WTC11 (cell line): ENCODE data around the gene RTL1.

Experiments used
- ATF1 ChIP-seq: sonication (generic); formaldehyde crosslinking; IDR thresholded peaks from 2 replicates; pipeline ENCODE4 v1.8.1; 2023; ENCODE audit warnings: mild to moderate bottlenecking, moderate library complexity, missing genetic modification reagents
- ELF4 ChIP-seq: sonication (generic); formaldehyde crosslinking; IDR thresholded peaks from 2 replicates; pipeline ENCODE4 v1.8.1; 2022; ENCODE audit warnings: low read depth, mild to moderate bottlenecking, moderate library complexity, missing genetic modification reagents
- FOXK1 ChIP-seq: sonication (generic); formaldehyde crosslinking; IDR thresholded peaks from 2 replicates; pipeline ENCODE4 v1.8.0; 2022; ENCODE audit warnings: mild to moderate bottlenecking, moderate library complexity, missing genetic modification reagents
- FOXP1 ChIP-seq: sonication (generic); formaldehyde crosslinking; IDR thresholded peaks from 2 replicates; pipeline ENCODE4 v1.8.0; 2022; ENCODE audit warnings: missing genetic modification reagents, mild to moderate bottlenecking, moderate library complexity, borderline replicate concordance
- IRF2 ChIP-seq: sonication (generic); formaldehyde crosslinking; IDR thresholded peaks from 2 replicates; pipeline ENCODE4 v1.8.0; 2022; ENCODE audit warnings: low read depth, missing genetic modification reagents, borderline replicate concordance
- NR2C2 ChIP-seq: sonication (generic); formaldehyde crosslinking; IDR thresholded peaks from 2 replicates; pipeline ENCODE4 v1.8.0; 2022; ENCODE audit warnings: mild to moderate bottlenecking, missing genetic modification reagents
- TF ChIP-seq, protein P1 (sequence below): sonication (generic); formaldehyde crosslinking; IDR thresholded peaks from 2 replicates; pipeline ENCODE4 v1.8.0; 2023; ENCODE audit warnings: mild to moderate bottlenecking, missing genetic modification reagents
- TF ChIP-seq, protein P2 (sequence below): sonication (generic); formaldehyde crosslinking; IDR thresholded peaks from 2 replicates; pipeline ENCODE4 v1.8.1; 2023; ENCODE audit warnings: mild to moderate bottlenecking, missing genetic modification reagents, borderline replicate concordance
- TF ChIP-seq, protein P3 (sequence below): fragments of 200-600 bp; IDR thresholded peaks from 2 replicates; pipeline ENCODE4 v1.8.0; 2022; ENCODE audit warnings: antibody characterized with exemption
- TF ChIP-seq, protein P4 (sequence below): sonication (generic); formaldehyde crosslinking; IDR thresholded peaks from 2 replicates; pipeline ENCODE4 v1.8.0; 2022; ENCODE audit warnings: mild to moderate bottlenecking, missing genetic modification reagents
- TF ChIP-seq, protein P5 (sequence below): sonication (generic); formaldehyde crosslinking; conservative IDR thresholded peaks from 2 replicates; pipeline ENCODE4 v1.8.1; 2022; ENCODE audit warnings: mild to moderate bottlenecking, missing genetic modification reagents
- TF ChIP-seq, protein P6 (sequence below): sonication (generic); formaldehyde crosslinking; IDR thresholded peaks from 2 replicates; pipeline ENCODE4 v1.8.0; 2023; ENCODE audit warnings: missing genetic modification reagents, mild to moderate bottlenecking, borderline replicate concordance
- TF ChIP-seq, protein P7 (sequence below): sonication (generic); formaldehyde crosslinking; IDR thresholded peaks from 2 replicates; pipeline ENCODE4 v1.8.1; 2022; ENCODE audit warnings: low read depth, mild to moderate bottlenecking, moderate library complexity, missing genetic modification reagents, borderline replicate concordance

DNA sequence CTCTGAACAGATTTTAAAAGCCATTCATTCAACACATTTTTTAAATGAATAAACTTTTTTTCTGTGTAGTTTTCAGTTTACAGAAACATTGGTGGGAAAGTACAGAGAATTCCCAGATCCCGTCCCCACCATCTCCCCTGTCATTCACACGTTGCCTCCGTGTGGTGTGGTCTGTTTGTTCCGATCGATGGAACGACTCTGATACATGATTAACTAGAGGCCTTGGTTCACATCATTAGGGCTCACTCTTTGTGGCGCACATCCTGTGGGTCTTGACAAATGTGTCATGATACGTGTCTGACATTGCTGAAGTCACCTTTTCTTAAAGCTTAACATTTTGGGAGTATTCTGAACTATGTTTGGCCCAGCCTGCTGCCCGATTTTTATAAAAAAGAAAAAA, 59.1 kb downstream of the RTL1 start:
- no peak for TF ChIP-seq ELF4
- TF ChIP-seq NR2C2, result no peak
- TF ChIP-seq, protein P1, sequence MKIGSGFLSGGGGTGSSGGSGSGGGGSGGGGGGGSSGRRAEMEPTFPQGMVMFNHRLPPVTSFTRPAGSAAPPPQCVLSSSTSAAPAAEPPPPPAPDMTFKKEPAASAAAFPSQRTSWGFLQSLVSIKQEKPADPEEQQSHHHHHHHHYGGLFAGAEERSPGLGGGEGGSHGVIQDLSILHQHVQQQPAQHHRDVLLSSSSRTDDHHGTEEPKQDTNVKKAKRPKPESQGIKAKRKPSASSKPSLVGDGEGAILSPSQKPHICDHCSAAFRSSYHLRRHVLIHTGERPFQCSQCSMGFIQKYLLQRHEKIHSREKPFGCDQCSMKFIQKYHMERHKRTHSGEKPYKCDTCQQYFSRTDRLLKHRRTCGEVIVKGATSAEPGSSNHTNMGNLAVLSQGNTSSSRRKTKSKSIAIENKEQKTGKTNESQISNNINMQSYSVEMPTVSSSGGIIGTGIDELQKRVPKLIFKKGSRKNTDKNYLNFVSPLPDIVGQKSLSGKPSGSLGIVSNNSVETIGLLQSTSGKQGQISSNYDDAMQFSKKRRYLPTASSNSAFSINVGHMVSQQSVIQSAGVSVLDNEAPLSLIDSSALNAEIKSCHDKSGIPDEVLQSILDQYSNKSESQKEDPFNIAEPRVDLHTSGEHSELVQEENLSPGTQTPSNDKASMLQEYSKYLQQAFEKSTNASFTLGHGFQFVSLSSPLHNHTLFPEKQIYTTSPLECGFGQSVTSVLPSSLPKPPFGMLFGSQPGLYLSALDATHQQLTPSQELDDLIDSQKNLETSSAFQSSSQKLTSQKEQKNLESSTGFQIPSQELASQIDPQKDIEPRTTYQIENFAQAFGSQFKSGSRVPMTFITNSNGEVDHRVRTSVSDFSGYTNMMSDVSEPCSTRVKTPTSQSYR (CRISPR knock-in tag), result no peak
- TF ChIP-seq, protein P2, sequence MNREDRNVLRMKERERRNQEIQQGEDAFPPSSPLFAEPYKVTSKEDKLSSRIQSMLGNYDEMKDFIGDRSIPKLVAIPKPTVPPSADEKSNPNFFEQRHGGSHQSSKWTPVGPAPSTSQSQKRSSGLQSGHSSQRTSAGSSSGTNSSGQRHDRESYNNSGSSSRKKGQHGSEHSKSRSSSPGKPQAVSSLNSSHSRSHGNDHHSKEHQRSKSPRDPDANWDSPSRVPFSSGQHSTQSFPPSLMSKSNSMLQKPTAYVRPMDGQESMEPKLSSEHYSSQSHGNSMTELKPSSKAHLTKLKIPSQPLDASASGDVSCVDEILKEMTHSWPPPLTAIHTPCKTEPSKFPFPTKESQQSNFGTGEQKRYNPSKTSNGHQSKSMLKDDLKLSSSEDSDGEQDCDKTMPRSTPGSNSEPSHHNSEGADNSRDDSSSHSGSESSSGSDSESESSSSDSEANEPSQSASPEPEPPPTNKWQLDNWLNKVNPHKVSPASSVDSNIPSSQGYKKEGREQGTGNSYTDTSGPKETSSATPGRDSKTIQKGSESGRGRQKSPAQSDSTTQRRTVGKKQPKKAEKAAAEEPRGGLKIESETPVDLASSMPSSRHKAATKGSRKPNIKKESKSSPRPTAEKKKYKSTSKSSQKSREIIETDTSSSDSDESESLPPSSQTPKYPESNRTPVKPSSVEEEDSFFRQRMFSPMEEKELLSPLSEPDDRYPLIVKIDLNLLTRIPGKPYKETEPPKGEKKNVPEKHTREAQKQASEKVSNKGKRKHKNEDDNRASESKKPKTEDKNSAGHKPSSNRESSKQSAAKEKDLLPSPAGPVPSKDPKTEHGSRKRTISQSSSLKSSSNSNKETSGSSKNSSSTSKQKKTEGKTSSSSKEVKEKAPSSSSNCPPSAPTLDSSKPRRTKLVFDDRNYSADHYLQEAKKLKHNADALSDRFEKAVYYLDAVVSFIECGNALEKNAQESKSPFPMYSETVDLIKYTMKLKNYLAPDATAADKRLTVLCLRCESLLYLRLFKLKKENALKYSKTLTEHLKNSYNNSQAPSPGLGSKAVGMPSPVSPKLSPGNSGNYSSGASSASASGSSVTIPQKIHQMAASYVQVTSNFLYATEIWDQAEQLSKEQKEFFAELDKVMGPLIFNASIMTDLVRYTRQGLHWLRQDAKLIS (CRISPR knock-in tag), result no peak
- no peak for TF ChIP-seq FOXK1 (CRISPR knock-in tag)
- TF ChIP-seq FOXP1 (CRISPR knock-in tag), result no peak
- TF ChIP-seq, protein P3, sequence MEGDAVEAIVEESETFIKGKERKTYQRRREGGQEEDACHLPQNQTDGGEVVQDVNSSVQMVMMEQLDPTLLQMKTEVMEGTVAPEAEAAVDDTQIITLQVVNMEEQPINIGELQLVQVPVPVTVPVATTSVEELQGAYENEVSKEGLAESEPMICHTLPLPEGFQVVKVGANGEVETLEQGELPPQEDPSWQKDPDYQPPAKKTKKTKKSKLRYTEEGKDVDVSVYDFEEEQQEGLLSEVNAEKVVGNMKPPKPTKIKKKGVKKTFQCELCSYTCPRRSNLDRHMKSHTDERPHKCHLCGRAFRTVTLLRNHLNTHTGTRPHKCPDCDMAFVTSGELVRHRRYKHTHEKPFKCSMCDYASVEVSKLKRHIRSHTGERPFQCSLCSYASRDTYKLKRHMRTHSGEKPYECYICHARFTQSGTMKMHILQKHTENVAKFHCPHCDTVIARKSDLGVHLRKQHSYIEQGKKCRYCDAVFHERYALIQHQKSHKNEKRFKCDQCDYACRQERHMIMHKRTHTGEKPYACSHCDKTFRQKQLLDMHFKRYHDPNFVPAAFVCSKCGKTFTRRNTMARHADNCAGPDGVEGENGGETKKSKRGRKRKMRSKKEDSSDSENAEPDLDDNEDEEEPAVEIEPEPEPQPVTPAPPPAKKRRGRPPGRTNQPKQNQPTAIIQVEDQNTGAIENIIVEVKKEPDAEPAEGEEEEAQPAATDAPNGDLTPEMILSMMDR, result no peak
- TF ChIP-seq, protein P4, sequence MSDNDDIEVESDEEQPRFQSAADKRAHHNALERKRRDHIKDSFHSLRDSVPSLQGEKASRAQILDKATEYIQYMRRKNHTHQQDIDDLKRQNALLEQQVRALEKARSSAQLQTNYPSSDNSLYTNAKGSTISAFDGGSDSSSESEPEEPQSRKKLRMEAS (CRISPR knock-in tag), result no peak
- TF ChIP-seq, protein P5, sequence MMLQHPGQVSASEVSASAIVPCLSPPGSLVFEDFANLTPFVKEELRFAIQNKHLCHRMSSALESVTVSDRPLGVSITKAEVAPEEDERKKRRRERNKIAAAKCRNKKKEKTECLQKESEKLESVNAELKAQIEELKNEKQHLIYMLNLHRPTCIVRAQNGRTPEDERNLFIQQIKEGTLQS (CRISPR knock-in tag), result no peak
- TF ChIP-seq, protein P6, sequence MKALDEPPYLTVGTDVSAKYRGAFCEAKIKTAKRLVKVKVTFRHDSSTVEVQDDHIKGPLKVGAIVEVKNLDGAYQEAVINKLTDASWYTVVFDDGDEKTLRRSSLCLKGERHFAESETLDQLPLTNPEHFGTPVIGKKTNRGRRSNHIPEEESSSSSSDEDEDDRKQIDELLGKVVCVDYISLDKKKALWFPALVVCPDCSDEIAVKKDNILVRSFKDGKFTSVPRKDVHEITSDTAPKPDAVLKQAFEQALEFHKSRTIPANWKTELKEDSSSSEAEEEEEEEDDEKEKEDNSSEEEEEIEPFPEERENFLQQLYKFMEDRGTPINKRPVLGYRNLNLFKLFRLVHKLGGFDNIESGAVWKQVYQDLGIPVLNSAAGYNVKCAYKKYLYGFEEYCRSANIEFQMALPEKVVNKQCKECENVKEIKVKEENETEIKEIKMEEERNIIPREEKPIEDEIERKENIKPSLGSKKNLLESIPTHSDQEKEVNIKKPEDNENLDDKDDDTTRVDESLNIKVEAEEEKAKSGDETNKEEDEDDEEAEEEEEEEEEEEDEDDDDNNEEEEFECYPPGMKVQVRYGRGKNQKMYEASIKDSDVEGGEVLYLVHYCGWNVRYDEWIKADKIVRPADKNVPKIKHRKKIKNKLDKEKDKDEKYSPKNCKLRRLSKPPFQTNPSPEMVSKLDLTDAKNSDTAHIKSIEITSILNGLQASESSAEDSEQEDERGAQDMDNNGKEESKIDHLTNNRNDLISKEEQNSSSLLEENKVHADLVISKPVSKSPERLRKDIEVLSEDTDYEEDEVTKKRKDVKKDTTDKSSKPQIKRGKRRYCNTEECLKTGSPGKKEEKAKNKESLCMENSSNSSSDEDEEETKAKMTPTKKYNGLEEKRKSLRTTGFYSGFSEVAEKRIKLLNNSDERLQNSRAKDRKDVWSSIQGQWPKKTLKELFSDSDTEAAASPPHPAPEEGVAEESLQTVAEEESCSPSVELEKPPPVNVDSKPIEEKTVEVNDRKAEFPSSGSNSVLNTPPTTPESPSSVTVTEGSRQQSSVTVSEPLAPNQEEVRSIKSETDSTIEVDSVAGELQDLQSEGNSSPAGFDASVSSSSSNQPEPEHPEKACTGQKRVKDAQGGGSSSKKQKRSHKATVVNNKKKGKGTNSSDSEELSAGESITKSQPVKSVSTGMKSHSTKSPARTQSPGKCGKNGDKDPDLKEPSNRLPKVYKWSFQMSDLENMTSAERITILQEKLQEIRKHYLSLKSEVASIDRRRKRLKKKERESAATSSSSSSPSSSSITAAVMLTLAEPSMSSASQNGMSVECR (CRISPR knock-in tag), result no peak
- TF ChIP-seq IRF2 (CRISPR knock-in tag), result no peak
- TF ChIP-seq ATF1 (CRISPR knock-in tag), result no peak
- TF ChIP-seq, protein P7, sequence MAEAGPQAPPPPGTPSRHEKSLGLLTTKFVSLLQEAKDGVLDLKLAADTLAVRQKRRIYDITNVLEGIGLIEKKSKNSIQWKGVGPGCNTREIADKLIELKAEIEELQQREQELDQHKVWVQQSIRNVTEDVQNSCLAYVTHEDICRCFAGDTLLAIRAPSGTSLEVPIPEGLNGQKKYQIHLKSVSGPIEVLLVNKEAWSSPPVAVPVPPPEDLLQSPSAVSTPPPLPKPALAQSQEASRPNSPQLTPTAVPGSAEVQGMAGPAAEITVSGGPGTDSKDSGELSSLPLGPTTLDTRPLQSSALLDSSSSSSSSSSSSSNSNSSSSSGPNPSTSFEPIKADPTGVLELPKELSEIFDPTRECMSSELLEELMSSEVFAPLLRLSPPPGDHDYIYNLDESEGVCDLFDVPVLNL, result no peak
